ENCODE results near the gene FOLR3.
"Not testable (repeated sequence)": the region's sequence is repeated elsewhere in the genome, so short reads cannot be mapped to it uniquely, and the experiment has no call there.

The FOLR3 gene

DNA sequence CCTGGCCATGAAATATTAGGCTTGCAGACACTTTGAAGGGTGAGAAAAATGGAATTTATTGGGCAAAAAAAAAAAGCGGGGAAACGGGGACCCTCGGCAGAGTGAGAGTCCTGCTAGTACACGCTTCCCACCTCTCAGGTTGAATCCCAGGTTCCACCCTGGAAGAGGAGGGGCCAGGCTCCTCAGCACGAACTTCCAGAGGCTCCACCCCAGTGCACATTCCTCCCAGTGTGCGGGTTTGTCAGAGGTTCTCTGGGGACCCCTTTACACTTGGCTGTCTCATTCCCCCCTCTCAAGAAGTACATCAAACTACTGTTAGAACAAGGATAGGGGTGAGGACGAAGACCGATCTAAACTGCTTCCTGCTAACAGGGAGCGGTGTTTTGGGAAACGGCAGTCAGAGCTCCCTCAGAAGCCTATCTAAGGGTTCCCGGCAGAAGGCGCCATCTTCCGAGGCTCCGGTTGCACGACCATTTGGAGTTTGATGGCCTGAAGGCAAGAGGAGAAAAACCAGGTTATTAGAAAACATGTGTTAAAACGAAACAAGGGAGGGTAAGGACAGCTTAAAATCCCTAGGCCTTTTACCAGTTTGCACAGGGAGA lies 27.5 kb downstream of the FOLR3 start:
- DNase-seq (ENCODE audit: low spot score): no peak

DNA sequence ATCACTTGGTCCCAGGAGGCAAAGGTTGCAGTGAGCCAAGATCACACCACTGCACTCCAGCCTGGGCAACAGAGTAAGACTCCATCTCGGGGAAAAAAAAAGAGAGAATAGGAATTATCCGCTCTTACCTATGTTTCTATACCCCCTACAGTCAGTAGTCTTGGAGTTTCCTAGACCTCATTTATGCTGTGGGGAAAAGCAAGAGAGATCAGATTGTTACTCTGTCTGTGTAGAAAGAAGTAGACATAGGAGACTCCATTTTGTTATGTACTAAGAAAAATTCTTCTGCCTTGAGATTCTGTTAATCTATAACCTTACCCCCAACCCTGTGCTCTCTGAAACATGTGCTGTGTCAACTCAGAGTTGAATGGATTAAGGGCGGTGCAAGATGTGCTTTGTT lies 28.7 kb downstream of the FOLR3 start:
- not testable (repeated sequence) for DNase-seq (ENCODE audit: low spot score)

DNA sequence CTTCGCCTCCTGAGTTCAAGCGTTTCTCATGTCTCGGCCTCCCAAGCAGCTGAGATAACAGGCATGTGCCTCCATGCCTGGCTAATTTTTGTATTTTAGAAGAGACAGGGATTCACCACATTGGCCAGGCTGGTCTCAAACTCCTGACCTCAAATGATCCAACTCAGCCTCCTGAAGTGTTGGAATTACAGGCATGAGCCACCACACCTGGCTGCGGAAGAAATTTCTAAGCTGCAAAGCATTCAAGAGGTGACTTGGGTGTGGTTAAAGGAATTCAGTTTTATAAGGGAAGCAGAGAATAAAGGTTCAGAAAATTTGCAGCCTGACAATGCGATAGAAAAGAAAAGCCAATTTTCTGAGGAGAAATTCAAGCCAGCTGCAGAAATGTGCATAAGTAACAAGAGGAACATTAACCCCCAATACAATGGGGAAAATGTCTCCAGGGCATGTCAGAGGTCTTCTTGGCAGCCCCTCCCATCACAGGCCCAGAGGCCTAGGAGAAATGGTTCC lies 33.6 kb downstream of the FOLR3 start:
- DNase-seq (ENCODE audit: low spot score): not testable (repeated sequence)

DNA sequence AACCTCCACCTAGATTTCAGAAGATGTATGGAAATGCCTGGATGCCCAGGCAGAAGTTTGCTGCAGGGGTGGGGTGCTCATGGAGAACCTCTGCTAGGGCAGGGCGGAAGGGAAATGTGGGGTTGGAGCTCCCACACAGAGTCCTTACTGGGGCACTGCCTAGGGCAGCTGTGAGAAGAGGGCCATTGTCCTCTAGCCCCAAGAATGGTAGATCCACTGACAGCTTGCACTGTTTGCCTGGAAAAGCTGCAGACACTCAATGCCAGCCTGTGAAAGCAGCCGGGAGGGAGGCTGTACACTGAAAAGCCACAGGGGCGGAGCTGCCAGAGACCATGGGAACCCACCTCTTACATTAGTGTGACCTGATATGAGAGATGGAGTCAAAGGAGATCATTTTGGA lies 34.2 kb downstream of the FOLR3 start:
- DNase-seq (ENCODE audit: low spot score): not testable (repeated sequence)

DNA sequence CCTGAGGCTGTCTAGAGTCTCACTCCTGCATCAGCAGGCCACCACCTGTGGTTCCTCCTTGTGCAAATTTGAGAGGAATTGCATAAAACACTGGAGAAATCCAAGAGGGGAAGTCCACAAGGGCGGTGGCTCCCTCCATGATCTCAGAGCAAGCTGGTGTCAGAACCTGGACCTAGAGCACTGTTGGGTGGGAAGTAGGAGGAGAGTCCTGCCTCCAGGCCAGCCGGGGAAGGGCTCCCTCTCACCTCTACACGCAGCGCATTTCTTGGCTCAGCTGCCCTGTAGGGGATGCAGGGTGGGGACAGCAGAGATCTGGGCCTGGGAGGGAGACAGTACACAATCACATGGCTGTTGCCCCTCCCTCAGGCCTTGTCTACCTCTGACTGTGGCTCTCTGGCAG lies 36.5 kb downstream of the FOLR3 start:
- DNase-seq (ENCODE audit: low spot score): not testable (repeated sequence)

DNA sequence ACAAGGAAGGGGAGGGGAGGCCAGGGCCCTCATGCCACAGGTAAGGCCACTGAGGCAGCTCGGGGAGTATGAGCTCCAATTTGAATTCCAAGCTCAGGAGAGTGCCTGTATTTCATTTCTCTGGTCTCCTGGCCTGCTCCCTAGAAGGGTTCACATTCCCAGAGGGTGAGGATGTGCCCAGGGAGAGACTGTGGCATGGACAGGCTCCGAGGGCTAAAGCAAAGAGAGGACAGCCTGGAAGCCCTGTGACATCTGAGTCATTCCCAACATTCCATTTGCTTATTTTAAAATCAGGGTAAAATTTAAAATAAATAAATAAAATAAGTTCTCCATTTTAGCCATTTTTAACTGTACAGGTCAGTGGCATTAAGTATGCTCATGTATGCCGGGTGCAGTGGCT lies 37.8 kb downstream of the FOLR3 start:
- DNase-seq (ENCODE audit: low spot score): no peak

DNA sequence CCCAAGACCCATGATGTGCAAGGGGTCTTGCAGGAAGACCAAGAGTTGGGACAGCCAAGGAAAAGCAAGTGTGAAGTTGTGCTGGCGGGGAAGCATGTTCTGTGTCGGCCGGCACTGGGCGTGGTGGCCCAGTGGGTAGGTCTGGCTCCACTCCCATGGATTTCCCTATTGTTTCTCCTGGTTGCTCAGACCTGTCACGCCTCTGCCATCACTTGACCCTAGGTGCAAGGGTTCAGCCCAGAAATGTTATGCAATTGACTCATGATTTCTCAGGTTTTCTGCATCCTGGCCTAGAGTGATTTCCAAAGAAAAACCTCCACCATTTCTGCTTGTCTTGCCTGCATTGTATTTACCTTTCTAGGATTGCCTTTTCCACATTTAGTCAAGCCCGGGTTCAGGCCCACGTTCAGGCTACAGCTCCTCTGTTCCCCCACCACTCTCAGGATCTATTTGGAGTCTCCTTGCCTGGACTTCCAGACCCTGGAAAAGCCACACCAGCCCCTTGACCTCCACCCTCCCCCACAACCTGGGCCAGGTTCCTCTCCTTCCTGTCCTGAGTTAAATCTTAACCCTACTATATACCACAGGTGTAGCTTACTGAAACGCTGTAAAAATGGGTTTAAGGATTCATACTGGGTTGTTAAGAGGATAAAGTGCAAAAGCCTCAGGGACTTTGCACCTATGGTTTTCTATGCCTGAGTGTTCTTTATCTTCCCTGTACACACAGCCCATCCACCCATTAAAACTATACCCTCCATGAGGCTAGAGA lies 39.0 kb downstream of the FOLR3 start:
- DNase-seq (ENCODE audit: low spot score): no peak

DNA sequence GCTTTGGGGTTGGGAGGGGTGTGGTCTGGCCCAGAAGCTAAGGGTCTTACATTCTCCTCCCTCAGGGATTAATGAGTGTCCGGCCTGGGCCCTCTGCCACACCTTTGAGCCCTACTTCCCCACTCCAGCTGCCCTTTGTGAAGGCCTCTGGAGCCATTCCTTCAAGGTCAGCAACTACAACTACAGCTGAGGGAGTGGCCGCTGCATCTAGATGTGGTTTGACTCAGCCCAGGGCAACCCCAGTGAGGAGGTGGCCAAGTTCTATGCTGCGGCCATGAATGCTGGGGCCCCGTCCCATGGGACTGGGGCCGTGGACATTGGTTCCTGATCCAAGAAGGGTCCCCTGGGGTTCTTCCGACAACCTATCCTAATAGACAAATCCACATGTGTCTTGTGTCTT lies 42.1 kb downstream of the FOLR3 start:
- no peak for DNase-seq (ENCODE audit: low spot score)

DNA sequence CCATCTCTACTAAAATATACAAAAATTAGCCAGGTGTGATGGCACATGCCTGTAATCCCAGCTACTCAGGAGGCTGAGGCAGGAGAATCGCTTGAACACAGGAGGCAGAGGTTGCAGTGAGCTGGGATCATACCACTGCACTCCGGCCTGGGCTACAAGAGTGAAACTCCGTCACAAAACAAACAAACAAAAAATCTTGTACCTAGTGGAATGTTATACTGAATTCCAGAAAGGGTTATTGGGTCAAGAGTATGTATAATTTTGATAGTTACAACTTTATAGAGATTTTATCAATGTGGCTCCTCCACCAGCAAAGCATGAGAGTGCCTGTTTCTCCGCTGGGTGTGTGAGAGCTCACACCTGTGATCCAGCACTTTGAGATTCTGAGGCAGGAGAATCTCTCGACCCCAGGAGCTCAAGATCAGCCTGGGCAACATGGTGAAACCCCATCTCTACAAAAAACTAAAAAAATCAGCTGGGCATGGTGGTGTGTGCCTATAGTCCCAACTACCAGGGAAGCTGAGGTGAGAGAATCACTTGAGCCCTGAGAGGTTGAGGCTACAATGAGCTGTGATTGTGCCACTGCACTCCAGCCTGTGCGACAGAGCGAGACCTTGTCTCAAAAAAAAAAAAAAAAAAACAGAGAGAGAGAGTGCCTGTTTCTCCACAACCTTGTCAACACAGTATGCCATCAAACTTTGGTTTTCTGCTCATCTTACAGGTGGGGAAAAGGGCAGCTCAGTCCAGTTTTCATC lies 43.7 kb downstream of the FOLR3 start:
- no peak for DNase-seq (ENCODE audit: low spot score)

DNA sequence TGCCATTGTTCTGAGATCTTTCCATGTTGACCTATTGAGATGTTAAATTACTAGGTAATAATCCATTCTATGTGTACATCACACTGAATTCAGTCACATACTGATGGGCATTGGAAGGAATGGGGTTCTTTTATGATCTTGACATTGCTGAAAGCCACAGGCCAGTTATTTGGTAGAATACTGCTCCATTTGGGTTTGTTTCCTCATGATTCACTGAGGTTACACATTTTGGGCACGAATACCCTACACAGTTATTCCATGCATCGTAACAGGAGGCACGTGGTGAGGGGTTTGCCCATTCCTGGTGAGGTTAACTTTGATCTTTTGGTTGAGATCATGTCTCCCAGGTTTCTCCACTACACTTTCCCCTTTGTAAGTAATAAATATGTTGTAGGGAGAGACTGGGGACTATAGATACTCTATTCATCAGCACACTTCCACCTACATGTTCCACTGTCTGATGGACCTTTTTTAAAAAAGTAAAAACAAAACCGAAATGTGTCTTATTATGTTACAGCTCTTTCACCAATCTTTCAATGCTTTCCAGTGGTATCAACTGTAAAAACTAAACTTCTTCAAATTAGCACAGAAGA lies 44.4 kb downstream of the FOLR3 start:
- no peak for DNase-seq (ENCODE audit: low spot score)

DNA sequence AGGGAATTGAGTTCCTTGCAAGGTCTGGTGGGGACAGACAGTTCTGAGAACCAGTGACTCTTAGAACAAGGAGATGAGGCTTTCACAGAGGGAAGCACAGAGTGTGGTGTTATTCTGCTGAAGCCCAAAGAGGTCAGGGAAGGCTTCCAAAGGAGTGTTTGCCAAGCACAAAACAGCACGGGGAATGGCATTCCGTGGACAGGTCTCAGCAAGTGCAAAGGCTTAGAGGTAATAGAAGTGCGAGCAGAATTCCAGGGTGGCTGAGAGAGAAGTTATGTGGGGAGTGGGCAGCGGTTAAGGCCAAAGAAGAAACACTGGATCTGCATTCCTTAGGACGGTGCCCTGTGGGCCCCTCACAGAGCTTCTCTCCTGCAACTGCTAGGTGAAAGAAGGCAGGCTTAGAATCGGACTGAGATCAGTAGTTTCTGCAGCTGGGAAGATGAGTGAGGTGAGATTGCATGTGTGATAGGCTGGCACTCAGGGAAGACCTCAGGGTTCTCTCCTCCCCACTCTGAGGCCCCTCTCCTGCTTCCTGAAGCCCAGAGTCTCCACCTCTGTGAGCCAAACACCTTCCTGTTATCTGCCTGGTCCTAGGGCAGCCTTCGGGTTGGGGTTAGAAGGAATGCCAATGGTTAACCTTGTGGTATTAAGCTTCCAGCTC lies 45.5 kb downstream of the FOLR3 start:
- DNase-seq (ENCODE audit: low spot score): not testable (repeated sequence)

DNA sequence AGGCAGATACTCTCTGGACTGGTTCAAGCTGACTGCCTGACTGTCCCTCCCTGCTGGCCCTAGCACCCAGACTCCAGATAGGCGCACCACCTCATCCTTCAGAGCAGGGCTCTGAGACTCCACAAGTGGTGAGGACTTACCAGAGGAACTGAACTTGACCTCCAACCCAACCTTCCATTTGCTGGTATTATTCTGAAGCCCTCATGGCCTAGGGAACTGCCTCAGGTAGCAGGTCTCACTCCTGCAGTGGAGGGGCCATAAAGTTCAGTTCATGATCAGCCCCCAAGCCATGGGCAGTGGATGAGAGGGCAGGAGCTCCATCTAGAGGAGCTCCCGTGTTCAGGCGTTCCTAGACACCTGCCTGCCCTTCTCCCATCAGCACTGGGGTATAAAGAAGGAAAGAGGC lies 46.0 kb downstream of the FOLR3 start:
- peak; percentile 41 for DNase-seq (ENCODE audit: low spot score)

DNA sequence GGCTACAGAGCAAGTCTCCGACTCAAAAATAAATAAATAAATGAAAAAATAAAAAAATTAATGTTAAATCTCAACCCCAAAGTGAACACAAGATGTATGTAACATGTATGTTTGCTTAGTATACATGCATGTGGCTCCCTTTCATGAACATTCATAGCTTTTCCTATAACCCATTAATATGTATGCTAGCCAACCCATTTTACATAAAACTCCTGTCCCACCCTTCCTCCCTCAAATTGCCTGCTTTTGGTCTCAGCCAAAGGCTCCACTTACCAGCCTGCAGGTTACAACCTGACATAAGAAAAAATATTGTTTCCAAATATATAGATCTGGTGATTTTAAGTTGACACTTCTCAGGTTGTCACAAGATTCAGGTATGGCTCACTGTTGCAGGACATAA lies 52.7 kb downstream of the FOLR3 start:
- DNase-seq (ENCODE audit: low spot score): no peak
